Activated CD8-positive, alpha-beta T cell treated with anti-CD3 and anti-CD28 coated beads for 36 hours (primary cell): ENCODE data around the gene UBL7. TPM values are rescaled to one million over a fixed set of nuclear protein-coding genes. Genes with fewer than 3 reads are reported as not detected.

Experiments used
- ATAC-seq: fragments of 200-7000 bp; cut with Tn5 transposase; one replicate; pipeline ENCODE4 v1.10.0; 2021; ENCODE audit warnings: mild to moderate bottlenecking, moderate library complexity
- CTCF ChIA-PET: fragments of 350-600 bp; sonication (Branson Sonifier 250); formaldehyde crosslinking; loops from one replicate; lab custom pipeline; 2021; ENCODE audit warnings: antibody characterized with exemption; lab: Charles Lee
- POLR2A ChIA-PET: fragments of 350-600 bp; sonication (Branson Sonifier 250); formaldehyde crosslinking; loops from one replicate; lab custom pipeline; 2021; ENCODE audit warnings: antibody characterized with exemption; lab: Charles Lee
- DNase-seq: peaks from one replicate; pipeline ENCODE4 v3.0.0-alpha.2; 2020
- H3K27ac Mint-ChIP-seq: one replicate; pipeline ENCODE4 v1.8.0; 2021; ENCODE audit warnings: mild to moderate bottlenecking, mixed read lengths
- H3K27me3 Mint-ChIP-seq: one replicate; pipeline ENCODE4 v1.8.0; 2021; ENCODE audit warnings: mixed read lengths
- H3K36me3 Mint-ChIP-seq: one replicate; pipeline ENCODE4 v1.8.0; 2021; ENCODE audit warnings: low read depth, mixed read lengths
- H3K4me1 Mint-ChIP-seq: one replicate; pipeline ENCODE4 v1.8.0; 2021; ENCODE audit warnings: low read depth, mixed read lengths
- H3K4me3 Mint-ChIP-seq: one replicate; pipeline ENCODE4 v1.8.0; 2021; ENCODE audit warnings: mild to moderate bottlenecking, moderate library complexity, mixed read lengths
- H3K9me3 Mint-ChIP-seq: one replicate; pipeline ENCODE4 v1.8.0; 2021; ENCODE audit warnings: mixed read lengths
- CTCF ChIP-seq: fragments of 200-600 bp; IDR thresholded peaks from one replicate; pipeline ENCODE4 v1.8.0; 2022; ENCODE audit warnings: antibody characterized with exemption, mild to moderate bottlenecking
- intact Hi-C: fragments of 100-400 bp; cut with micrococcal nuclease; formaldehyde crosslinking; loops from one replicate; pipeline ENCODE4 v1.10.0; 2022
- total RNA-seq, 2 experiments: library from RNA; stranded (reverse); gene quantifications; one replicate each; pipeline ENCODE4 v1.2.3, GENCODE V29; 2021

Gene UBL7
- total RNA-seq, 2 experiments from 2014 or later = 48.8 to 53.3 TPM

- Mint-ChIP-seq H3K27me3 (no peaks in the 10 kb centered on the region), H3K36me3 (peaks cover 10% of the 10 kb centered on the region), H3K9me3 (no peaks in the 10 kb centered on the region), H3K4me1 (peaks cover 4% of the 10 kb centered on the region), H3K27ac (no peak overlapping the region), H3K4me3 (no peak overlapping the region)
- no peak for TF ChIP-seq CTCF
- ATAC-seq = no peak
- intact Hi-C loops = no loop called here
- ChIA-PET CTCF (interaction anchor here (1.9 kb wide), 1 partner anchor 11 kb away, joined by 6 read pairs; no protein-coding TSS in a partner anchor), POLR2A (interaction anchor here (0.8 kb wide), 1 partner anchor 8 kb away, joined by 3 read pairs; no protein-coding TSS in a partner anchor)
- DNase-seq = no peak
Measured at GRCh38 chr15:74470631-74471395, 9.9 kb upstream of the UBL7 start.

- H3K9me3 Mint-ChIP-seq = peaks cover 2% of the 10 kb centered on the region
- intact Hi-C loops = no loop called here
- peaks cover 21% of the 10 kb centered on the region for H3K36me3 Mint-ChIP-seq
- CTCF ChIA-PET = interaction anchor here (1.5 kb wide), 1 partner anchor 21 kb away, joined by 4 read pairs; no protein-coding TSS in a partner anchor
- H3K27ac Mint-ChIP-seq = no peak overlapping the region
- no peak overlapping the region for H3K4me3 Mint-ChIP-seq
- ATAC-seq (no peak), DNase-seq (no peak)
- no peaks in the 10 kb centered on the region for H3K27me3 Mint-ChIP-seq
- H3K4me1 Mint-ChIP-seq = peaks cover 21% of the 10 kb centered on the region
- POLR2A ChIA-PET = no interaction called here
- no peak for TF ChIP-seq CTCF
Measured at GRCh38 chr15:74468341-74469032, 7.5 kb upstream of the UBL7 start.

- intact Hi-C loops = no loop called here
- no peak for TF ChIP-seq CTCF
- ATAC-seq (no peak), DNase-seq (no peak)
- ChIA-PET CTCF (no interaction called here), POLR2A (no interaction called here)
- Mint-ChIP-seq H3K27me3 (no peaks in the 10 kb centered on the region), H3K4me3 (no peak overlapping the region), H3K36me3 (peaks cover 24% of the 10 kb centered on the region), H3K9me3 (peaks cover 2% of the 10 kb centered on the region), H3K4me1 (peaks cover 36% of the 10 kb centered on the region), H3K27ac (no peak overlapping the region)
Measured at GRCh38 chr15:74466570-74466969, 5.6 kb upstream of the UBL7 start.

- Mint-ChIP-seq H3K27ac (no peak overlapping the region), H3K9me3 (peaks cover 2% of the 10 kb centered on the region), H3K36me3 (peaks cover 24% of the 10 kb centered on the region), H3K27me3 (no peaks in the 10 kb centered on the region), H3K4me3 (no peak overlapping the region), H3K4me1 (peaks cover 44% of the 10 kb centered on the region)
- ChIA-PET CTCF (interaction anchor here (0.8 to 1.4 kb wide), 3 partner anchors 25 to 92 kb away, joined by 4 to 5 read pairs (median 4); no protein-coding TSS in a partner anchor), POLR2A (no interaction called here)
- ATAC-seq (no peak), DNase-seq (no peak)
- TF ChIP-seq CTCF = no peak
- intact Hi-C loops = no loop called here
Measured at GRCh38 chr15:74464897-74465296, 3.9 kb upstream of the UBL7 start.

- no peak for DNase-seq
- no peak for ATAC-seq
- Mint-ChIP-seq H3K9me3 (peaks cover 2% of the 10 kb centered on the region), H3K36me3 (peaks cover 24% of the 10 kb centered on the region), H3K4me3 (peak overlapping the region; percentile 36), H3K4me1 (peaks cover 44% of the 10 kb centered on the region), H3K27me3 (no peaks in the 10 kb centered on the region), H3K27ac (no peak overlapping the region)
- POLR2A ChIA-PET = no interaction called here
- no peak for TF ChIP-seq CTCF
- intact Hi-C loops = no loop called here
- CTCF ChIA-PET = interaction anchor here (0.8 to 1.4 kb wide), 2 partner anchors 82 to 93 kb away, joined by 4 to 5 read pairs; no protein-coding TSS in a partner anchor
Measured at GRCh38 chr15:74464216-74464615, 3.3 kb upstream of the UBL7 start.
